Type B pancreatic cell (in vitro differentiated cells): ENCODE results near the gene NUP58. TPM values are rescaled to one million over a fixed set of nuclear protein-coding genes. Genes with fewer than 3 reads are reported as not detected.

Experiments
- DNase-seq: peaks from one replicate; pipeline ENCODE4 v3.0.0; 2021; ENCODE audit warnings: mixed read lengths; ENCODE audit not compliant: unreplicated experiment; ENCODE audit errors: extremely low spot score
- H3K27ac Mint-ChIP-seq: 2 replicates; pipeline ENCODE4 v1.8.0; 2021; ENCODE audit warnings: mild to moderate bottlenecking, mixed read lengths
- H3K27me3 Mint-ChIP-seq: 2 replicates; pipeline ENCODE4 v1.8.0; 2021; ENCODE audit warnings: mixed read lengths
- H3K36me3 Mint-ChIP-seq: 2 replicates; pipeline ENCODE4 v1.8.0; 2021; ENCODE audit warnings: mixed read lengths
- H3K4me1 Mint-ChIP-seq: one replicate; pipeline ENCODE4 v1.8.0; 2021; ENCODE audit warnings: mixed read lengths; ENCODE audit not compliant: unreplicated experiment
- H3K4me3 Mint-ChIP-seq: 2 replicates; pipeline ENCODE4 v1.8.0; 2021; ENCODE audit warnings: mild to moderate bottlenecking, mixed read lengths
- H3K9me3 Mint-ChIP-seq: 2 replicates; pipeline ENCODE4 v1.8.0; 2021; ENCODE audit warnings: mixed read lengths
- CTCF ChIP-seq: fragments of 200-600 bp; sonication (generic); conservative IDR thresholded peaks from 2 replicates; pipeline ENCODE4 v1.5.0; 2021; ENCODE audit warnings: antibody characterized with exemption, mild to moderate bottlenecking
- total RNA-seq: library from RNA; stranded (reverse); gene quantifications from 2 replicates; pipeline ENCODE4 v1.2.1, GENCODE V29; 2021; ENCODE audit warnings: low replicate concordance

Gene NUP58
- total RNA-seq, 1 donor from 2014 or later, result 56.2 TPM

GRCh38 chr13:25266706-25267105 lies 34.7 kb upstream of the NUP58 start:
- no peak for DNase-seq
- no peak for TF ChIP-seq CTCF
- H3K4me1 Mint-ChIP-seq, result no peaks in the 10 kb centered on the region
- H3K36me3 Mint-ChIP-seq, result peaks cover 17% of the 10 kb centered on the region
- H3K4me3 Mint-ChIP-seq, result no peak overlapping the region
- no peaks in the 10 kb centered on the region for H3K27me3 Mint-ChIP-seq
- H3K9me3 Mint-ChIP-seq, result no peaks in the 10 kb centered on the region
- no peak overlapping the region for H3K27ac Mint-ChIP-seq

- Mint-ChIP-seq H3K36me3 (peaks cover 19% of the 10 kb centered on the region), H3K9me3 (no peaks in the 10 kb centered on the region), H3K27ac (no peak overlapping the region), H3K4me1 (no peaks in the 10 kb centered on the region), H3K4me3 (no peak overlapping the region), H3K27me3 (no peaks in the 10 kb centered on the region)
- no peak for DNase-seq
- TF ChIP-seq CTCF, result peak; percentile 50
Observed at GRCh38 chr13:25267715-25268114, 33.7 kb upstream of the NUP58 start.

- H3K4me1 Mint-ChIP-seq, result no peaks in the 10 kb centered on the region
Observed at GRCh38 chr13:25268561-25268960, 32.9 kb upstream of the NUP58 start.

GRCh38 chr13:25276748-25277147 lies 24.7 kb upstream of the NUP58 start:
- TF ChIP-seq CTCF, result no peak
- no peaks in the 10 kb centered on the region for H3K9me3 Mint-ChIP-seq
- no peaks in the 10 kb centered on the region for H3K4me1 Mint-ChIP-seq
- H3K27ac Mint-ChIP-seq, result no peak overlapping the region
- H3K36me3 Mint-ChIP-seq, result peaks cover 7% of the 10 kb centered on the region
- H3K4me3 Mint-ChIP-seq, result no peak overlapping the region
- no peak for DNase-seq
- no peaks in the 10 kb centered on the region for H3K27me3 Mint-ChIP-seq

More at GRCh38 chr13:25268561-25268960, 32.9 kb upstream of the NUP58 start:
- TF ChIP-seq CTCF, result no peak
- DNase-seq, result no peak
- Mint-ChIP-seq H3K36me3 (peaks cover 16% of the 10 kb centered on the region), H3K9me3 (no peaks in the 10 kb centered on the region), H3K27ac (no peak overlapping the region), H3K4me3 (no peak overlapping the region), H3K27me3 (no peaks in the 10 kb centered on the region)

GRCh38 chr13:25280396-25280795 lies 21.0 kb upstream of the NUP58 start:
- H3K36me3 Mint-ChIP-seq, result peaks cover 4% of the 10 kb centered on the region
- H3K4me1 Mint-ChIP-seq, result no peaks in the 10 kb centered on the region
- no peaks in the 10 kb centered on the region for H3K9me3 Mint-ChIP-seq
- H3K4me3 Mint-ChIP-seq, result no peak overlapping the region
- no peak for DNase-seq
- no peak overlapping the region for H3K27ac Mint-ChIP-seq
- no peaks in the 10 kb centered on the region for H3K27me3 Mint-ChIP-seq
- no peak for TF ChIP-seq CTCF
